SJCRH30 (cell line): ENCODE measurements around the gene TSPAN5. TPM values are rescaled to one million over a fixed set of nuclear protein-coding genes. Genes with fewer than 3 reads are reported as not detected.
A peak's percentile ranks its signal among the peaks of the same experiment; 100 is the strongest.

Experiments used
- DNase-seq, 2 experiments: peaks; one replicate each; pipeline ENCODE4 v3.0.0-alpha.2; 2015 to 2020
- H3K27ac ChIP-seq: fragments of 250-450 bp; sonication (Bioruptor Pico); 2 replicates; pipeline ENCODE4 v1.5.1; 2020; ENCODE audit warnings: mild to moderate bottlenecking, moderate library complexity
- H3K27me3 ChIP-seq: fragments of 250-450 bp; sonication (Bioruptor Pico); 2 replicates; pipeline ENCODE4 v1.5.1; 2020; ENCODE audit warnings: mild to moderate bottlenecking, moderate library complexity
- H3K36me3 ChIP-seq: fragments of 250-450 bp; sonication (Bioruptor Pico); 2 replicates; pipeline ENCODE4 v1.5.1; 2020; ENCODE audit warnings: mild to moderate bottlenecking, moderate library complexity
- H3K4me1 ChIP-seq: fragments of 250-450 bp; sonication (Bioruptor Pico); 2 replicates; pipeline ENCODE4 v1.5.1; 2020; ENCODE audit warnings: mild to moderate bottlenecking, moderate library complexity
- H3K4me3 ChIP-seq: fragments of 250-450 bp; sonication (Bioruptor Pico); 2 replicates; pipeline ENCODE4 v1.5.1; 2020; ENCODE audit warnings: mild to moderate bottlenecking, moderate library complexity
- H3K9me3 ChIP-seq: fragments of 250-450 bp; sonication (Bioruptor Pico); replicated peaks from 2 replicates; pipeline ENCODE4 v1.5.1; 2020; ENCODE audit warnings: mild to moderate bottlenecking, moderate library complexity
- total RNA-seq: library from RNA; depleted of rRNA; stranded (reverse); fragments of >200 nt; shearing (Covaris generic); gene quantifications from 2 replicates; pipeline ENCODE4 v1.2.3, GENCODE V29; 2014

The TSPAN5 gene
- total RNA-seq, 1 experiment from 2014 or later = 27.2 TPM

DNA sequence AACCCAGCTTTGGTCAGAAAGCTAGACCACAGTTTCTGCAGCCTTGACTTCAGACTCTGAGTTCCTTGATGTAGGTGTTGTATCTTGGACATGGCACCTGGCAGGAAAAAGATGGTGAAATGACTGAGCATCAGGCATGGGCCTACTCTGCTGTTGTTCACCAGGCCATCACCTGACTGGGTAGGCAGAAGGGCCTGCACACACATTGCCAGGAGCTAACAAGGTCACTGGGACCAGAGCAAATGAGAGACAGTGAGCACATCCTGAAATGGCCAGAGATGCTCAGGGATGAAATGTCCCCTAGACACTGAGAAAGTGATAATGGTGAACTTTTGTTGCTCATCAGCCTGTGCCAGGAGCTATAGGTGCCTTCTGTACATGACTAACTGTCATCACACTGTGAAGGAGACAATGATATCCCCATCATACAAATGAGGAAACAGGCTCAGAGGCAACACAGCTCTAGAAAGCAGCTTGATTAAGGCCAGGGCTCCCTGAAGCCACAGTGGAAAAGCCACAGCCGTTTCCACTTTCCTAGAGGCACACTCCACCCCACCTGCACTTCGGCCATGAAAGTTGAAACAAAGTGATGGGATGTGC lies 128.3 kb downstream of the TSPAN5 start:
- no peak for DNase-seq
- Histone ChIP-seq H3K9me3 (no peaks in the 10 kb centered on the region), H3K27me3 (no peaks in the 10 kb centered on the region), H3K36me3 (no peaks in the 10 kb centered on the region), H3K27ac (no peak overlapping the region), H3K4me3 (no peak overlapping the region), H3K4me1 (0 out of 2 replicates have a peak, but pooled peaks cover 7% of the 10 kb centered on the region)

DNA sequence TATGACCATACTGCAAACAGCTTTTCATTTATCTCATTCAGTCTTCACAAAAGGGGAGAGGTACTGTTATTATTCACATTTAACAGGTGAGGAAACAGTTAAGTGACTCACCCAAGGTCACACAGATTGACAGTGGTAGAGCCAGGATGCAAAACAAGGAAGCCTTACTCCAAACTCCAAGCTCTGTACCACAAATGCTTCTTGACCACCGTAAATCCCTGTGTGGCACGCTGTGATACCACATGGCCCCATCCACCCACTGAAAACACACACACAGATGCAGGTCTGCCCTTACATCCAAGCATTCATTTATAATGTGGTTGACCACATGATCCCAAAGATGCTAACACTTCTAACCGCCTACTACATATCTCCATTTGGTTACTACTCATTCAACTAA lies 129.5 kb downstream of the TSPAN5 start:
- H3K4me3 ChIP-seq = no peak overlapping the region
- H3K9me3 ChIP-seq = no peaks in the 10 kb centered on the region
- DNase-seq = peak; percentile 71 to 78
- H3K4me1 ChIP-seq = 0 out of 2 replicates have a peak, but pooled peaks cover 7% of the 10 kb centered on the region
- no peak overlapping the region for H3K27ac ChIP-seq
- no peaks in the 10 kb centered on the region for H3K27me3 ChIP-seq
- no peaks in the 10 kb centered on the region for H3K36me3 ChIP-seq

DNA sequence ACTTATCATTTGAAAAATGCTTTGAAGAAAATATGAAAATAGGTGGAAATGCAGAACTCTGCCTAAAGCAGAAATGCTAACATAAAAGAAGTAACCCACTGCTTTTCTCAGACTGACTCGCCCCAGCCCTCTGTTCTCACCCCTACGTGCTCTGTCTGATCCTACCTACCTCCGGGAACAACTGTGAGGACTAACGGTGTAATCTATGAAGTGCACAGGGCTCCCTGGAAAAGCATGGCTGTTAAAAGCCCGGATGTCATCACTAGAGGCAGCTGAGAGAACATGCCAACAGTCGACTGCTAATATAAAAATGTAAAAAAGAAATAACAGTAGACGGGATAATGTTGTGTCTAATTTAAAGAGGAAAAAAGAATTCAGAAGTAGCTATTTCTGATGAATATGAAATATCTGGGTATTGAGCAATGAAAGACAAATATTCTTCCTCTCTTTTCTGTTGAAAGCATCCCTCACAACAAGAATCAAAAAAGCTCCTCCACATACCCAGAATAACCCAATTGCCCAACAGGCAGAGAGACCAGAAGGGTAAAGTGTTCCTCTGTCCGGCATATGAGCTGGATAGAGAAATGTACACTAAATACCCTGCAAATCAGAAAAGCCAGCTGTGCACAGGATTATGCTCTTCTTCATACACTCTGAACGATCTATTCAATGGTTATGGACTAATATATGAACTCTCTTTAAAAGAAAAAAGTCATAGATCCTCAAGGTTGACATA lies 130.7 kb downstream of the TSPAN5 start:
- Histone ChIP-seq H3K9me3 (no peaks in the 10 kb centered on the region), H3K4me3 (no peak overlapping the region), H3K27ac (no peak overlapping the region), H3K4me1 (0 out of 2 replicates have a peak, but pooled peaks cover 7% of the 10 kb centered on the region), H3K27me3 (no peaks in the 10 kb centered on the region), H3K36me3 (no peaks in the 10 kb centered on the region)
- DNase-seq = no peak

DNA sequence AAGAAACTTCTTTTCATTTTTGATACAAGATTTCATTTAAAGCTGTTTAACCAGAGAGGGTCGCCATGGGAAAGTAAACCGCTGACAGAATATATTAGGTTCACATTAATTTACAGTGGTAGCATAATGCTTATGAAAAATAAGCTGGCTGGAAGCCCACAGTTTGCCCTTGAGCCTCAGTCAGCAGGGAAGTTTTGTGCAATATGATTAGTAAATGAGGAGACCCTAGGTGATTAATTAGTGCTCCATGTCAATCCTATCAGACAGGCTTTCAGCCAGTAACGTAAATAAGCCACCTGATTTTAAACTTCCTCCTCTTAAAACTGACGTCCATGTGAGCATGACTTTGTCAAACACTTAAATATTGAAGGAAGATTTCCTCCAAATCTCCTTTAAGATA lies 134.2 kb downstream of the TSPAN5 start:
- H3K4me1 ChIP-seq = 0 out of 2 replicates have a peak, but pooled peaks cover 5% of the 10 kb centered on the region
- H3K27me3 ChIP-seq = no peaks in the 10 kb centered on the region
- H3K27ac ChIP-seq = no peak overlapping the region
- H3K4me3 ChIP-seq = no peak overlapping the region
- no peak for DNase-seq
- no peaks in the 10 kb centered on the region for H3K36me3 ChIP-seq
- no peaks in the 10 kb centered on the region for H3K9me3 ChIP-seq

DNA sequence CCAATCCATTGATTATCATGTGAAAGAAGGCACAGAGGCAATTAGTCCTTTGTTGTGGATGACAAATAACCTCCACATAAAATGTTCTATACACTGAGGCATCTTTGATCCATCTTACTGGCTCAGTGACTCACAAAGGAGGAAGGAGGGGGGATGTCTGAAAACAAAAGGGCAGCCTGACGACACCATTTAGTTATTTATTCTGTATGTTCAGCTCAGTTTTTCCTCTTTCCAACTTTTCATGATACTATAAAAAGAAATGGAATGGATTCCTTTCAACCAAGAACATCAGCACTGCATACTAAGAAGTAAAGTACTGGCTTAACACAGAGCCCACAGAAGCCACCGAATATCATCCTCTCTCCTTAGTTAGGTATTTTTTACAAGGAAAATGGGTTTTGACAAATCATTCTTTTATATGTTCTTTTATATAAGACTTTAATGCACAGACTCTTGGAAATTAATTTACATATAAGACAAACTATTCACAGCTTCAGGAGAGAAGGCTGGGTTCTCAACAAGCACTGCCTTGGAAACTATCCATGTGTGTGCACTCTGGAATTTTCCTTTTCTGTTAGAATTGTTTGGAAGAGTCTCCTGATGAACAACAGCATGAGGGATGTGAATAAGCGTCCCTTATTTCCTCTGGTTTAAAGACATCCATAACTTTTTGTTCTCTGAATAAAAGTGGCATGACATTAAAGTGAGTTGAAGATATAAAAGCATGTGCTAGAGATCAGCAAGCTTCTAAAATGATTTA lies 135.6 kb downstream of the TSPAN5 start:
- no peaks in the 10 kb centered on the region for H3K4me1 ChIP-seq
- DNase-seq = no peak

DNA sequence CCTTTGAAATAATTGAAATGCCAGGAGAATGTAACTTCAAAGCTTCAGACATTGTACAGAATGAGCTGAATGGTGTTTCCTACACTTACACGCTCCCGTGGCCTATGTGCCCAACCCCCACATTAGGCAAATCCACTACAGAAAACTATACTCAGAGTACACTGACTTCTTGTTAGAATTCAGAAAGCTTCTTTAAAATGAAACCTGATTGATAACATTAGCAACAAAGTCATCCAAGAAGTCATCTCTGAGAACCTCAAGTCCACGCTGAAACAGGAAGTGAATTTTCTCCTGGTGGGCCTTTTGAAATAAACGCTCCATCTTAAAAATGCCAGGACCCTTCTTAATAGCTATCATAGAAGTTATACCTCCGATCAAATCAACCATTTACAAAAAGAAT lies 136.3 kb downstream of the TSPAN5 start:
- Histone ChIP-seq H3K27me3 (no peaks in the 10 kb centered on the region), H3K36me3 (no peaks in the 10 kb centered on the region), H3K27ac (no peak overlapping the region), H3K4me1 (peaks cover 4% of the 10 kb centered on the region; the same call in 1 of the 2 replicates), H3K9me3 (peaks cover 7% of the 10 kb centered on the region), H3K4me3 (no peak overlapping the region)
- no peak for DNase-seq

More for the DNA sequence above, 135.6 kb downstream of the TSPAN5 start:
- H3K27me3 ChIP-seq = no peaks in the 10 kb centered on the region
- H3K36me3 ChIP-seq = no peaks in the 10 kb centered on the region
- H3K9me3 ChIP-seq = no peaks in the 10 kb centered on the region; the same call in 1 of the 2 replicates
- H3K4me3 ChIP-seq = no peak overlapping the region
- no peak overlapping the region for H3K27ac ChIP-seq

DNA sequence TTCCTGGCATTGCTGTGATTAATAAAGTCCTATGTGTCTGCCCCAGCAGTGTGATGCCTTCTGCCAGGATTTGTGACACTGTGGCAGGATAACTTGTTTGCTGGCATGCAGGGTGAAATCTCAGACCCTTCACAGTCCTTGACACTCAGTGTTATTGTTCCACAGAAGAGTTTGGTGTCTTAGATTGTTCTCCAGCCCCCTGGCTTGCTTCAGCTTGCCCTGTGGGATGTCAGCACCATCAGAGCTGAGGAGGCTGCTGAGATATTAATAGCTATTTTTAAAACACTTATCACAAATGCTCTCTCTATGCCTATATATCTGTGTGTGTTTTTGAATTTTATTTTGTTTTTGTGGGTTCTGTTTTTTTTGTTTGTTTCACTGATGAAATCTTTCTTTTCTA lies 136.9 kb downstream of the TSPAN5 start:
- Histone ChIP-seq H3K36me3 (no peaks in the 10 kb centered on the region), H3K27ac (no peak overlapping the region), H3K4me3 (no peak overlapping the region), H3K9me3 (peaks cover 9% of the 10 kb centered on the region), H3K27me3 (no peaks in the 10 kb centered on the region), H3K4me1 (peaks cover 8% of the 10 kb centered on the region)
- DNase-seq = no peak

DNA sequence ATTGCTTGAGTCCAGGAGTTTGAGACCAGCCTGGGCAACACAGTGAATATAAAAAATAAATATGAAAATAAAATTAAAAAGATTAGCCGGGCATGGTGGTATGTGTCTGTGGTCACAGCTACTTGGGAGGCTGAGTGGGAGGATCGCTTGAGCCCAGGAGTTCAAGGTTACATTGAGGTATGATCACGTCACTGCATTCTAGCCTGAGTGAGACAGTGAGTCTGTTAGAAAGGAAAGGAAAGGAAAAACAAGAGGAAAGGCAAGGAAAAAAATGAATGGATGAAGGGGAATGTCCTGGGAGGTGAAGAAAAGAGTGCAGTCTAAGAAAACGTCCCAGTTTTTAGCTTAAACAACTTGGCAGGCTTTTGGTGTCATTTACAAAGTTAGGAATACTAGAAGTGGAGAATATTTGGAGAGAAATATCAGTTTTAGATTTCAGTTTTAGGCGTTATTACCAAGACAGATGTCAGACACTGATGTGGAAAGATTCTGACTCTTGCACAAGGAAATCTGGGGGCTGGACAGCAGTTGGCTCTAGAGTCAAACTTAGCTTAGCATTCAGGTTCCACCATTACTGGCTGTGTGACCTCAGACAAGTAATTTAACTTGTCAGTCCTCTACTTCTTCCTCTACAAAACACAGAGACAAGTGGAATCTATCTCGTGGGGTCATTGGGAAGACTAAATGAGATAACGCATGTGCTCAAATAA lies 139.0 kb downstream of the TSPAN5 start:
- Histone ChIP-seq H3K27ac (no peak overlapping the region), H3K27me3 (no peaks in the 10 kb centered on the region), H3K9me3 (peaks cover 9% of the 10 kb centered on the region), H3K4me3 (no peak overlapping the region), H3K36me3 (no peaks in the 10 kb centered on the region), H3K4me1 (peaks cover 24% of the 10 kb centered on the region)
- no peak for DNase-seq

DNA sequence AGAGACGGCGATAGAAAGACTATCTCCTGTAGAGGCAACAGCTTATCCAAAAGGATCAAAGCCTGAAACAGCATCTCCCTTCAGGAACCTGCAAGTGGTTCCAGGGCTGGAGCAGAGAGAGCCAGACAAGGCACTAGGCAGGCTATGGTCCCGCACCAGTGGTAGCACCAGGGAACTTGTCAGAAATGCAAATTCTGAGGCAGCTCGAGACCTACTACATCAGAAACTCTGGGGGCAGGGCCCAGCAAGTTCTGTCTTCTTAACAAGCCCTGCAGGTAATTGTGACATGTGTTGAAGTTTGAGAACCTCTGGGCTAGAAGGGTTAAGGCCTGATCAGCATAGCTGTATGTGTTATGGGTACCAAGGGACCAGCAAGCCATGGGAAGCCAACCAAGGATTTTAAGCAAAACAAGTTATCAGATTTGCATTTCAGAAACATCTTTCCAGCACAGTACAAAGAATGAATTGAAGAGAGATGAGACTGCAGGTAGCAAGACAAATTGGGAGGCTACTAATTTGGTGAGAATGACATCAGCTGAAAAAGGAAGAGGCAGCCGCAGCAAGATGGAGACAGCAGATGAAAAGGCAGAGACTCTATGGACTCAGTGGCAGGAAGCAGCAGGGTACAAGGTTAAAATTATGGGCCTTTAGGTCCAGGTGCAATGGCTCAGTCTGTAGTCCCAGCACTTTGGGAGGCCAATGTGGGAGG lies 139.7 kb downstream of the TSPAN5 start:
- peaks cover 9% of the 10 kb centered on the region for H3K9me3 ChIP-seq
- H3K27ac ChIP-seq = no peak overlapping the region
- no peak overlapping the region for H3K4me3 ChIP-seq
- peaks cover 24% of the 10 kb centered on the region for H3K4me1 ChIP-seq
- no peaks in the 10 kb centered on the region for H3K27me3 ChIP-seq
- no peak for DNase-seq
- H3K36me3 ChIP-seq = no peaks in the 10 kb centered on the region

DNA sequence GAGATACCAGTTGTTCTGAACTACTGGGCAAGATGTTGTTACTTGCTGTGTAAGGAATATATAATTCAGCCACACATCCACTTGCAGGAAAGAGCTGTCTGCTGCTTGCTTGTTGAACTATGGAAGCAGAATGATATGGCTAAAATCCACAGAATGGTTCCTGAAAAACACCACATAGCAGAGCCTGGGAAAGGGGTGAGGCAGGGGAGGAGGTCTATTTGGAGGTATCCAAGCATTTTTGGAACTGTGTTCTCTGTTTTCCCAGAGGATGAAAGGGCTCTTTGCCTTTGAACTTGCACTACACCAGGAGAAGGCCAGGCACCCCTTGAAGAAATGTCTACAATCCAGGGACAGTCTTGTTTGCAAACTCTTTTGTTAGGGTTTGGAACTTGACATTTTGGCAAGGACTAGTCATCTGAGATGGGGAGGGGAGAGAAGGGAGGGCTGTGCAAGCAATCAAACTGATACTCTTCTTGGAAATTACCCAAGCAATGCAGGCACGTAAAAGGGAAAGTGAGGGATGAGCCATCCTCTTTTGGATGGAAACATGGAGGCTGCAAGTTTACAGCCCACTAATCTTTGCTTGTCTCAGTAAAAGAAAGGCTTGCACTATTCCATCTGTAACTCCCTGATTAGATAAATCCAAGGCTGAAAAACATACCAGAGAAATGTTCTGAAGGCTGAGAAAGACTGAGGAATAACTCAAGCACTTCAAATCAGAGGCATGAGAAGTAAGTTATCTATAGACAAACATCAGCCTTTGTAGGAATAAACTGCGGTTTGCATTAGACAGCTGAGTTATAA lies 141.0 kb downstream of the TSPAN5 start:
- Histone ChIP-seq H3K36me3 (no peaks in the 10 kb centered on the region), H3K4me3 (no peak overlapping the region), H3K27ac (peak overlapping the region; percentile 83), H3K27me3 (no peaks in the 10 kb centered on the region), H3K4me1 (peaks cover 24% of the 10 kb centered on the region), H3K9me3 (peaks cover 9% of the 10 kb centered on the region)
- no peak for DNase-seq

DNA sequence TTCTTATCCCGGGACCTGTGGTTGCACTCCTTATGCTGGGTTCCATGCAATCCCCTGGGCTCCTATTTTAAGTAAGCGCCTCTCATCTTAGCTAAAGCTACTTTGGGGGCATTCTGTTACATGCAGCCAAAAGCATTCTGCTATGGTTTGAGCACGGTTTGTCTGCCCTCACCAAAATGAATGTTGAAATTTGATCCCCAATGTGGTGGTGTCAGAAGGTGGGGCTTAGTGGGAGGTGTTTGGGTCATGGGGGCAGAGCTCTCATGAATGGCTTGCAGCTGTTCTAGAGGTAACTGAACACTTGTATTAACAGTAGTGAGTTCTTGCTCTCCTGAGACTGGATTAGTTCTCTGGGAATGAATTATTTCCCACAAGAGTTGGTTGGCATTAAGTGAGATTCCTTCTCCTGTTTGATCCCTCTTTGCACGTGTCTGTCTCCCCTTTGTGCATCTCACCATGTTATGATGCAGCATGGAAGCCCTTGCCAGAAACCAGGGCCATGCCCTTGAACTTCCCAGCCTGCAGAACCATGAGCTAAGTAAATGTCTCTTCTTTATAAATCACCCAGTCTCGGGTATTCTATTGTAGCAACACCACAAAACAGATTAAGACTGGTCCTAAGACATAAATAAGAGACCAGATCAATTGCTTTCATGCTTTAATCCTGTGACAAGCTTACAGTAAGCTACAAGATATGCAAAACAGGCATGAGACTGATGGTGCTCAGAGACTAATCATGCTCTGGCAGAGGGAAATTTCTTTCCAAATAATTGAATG lies 141.8 kb downstream of the TSPAN5 start:
- H3K27ac ChIP-seq = peak overlapping the region; percentile 83
- H3K4me1 ChIP-seq = peaks cover 24% of the 10 kb centered on the region
- DNase-seq = peak; percentile 93 to 98
- peaks cover 9% of the 10 kb centered on the region for H3K9me3 ChIP-seq
- H3K27me3 ChIP-seq = no peaks in the 10 kb centered on the region
- H3K4me3 ChIP-seq = no peak overlapping the region
- no peaks in the 10 kb centered on the region for H3K36me3 ChIP-seq

DNA sequence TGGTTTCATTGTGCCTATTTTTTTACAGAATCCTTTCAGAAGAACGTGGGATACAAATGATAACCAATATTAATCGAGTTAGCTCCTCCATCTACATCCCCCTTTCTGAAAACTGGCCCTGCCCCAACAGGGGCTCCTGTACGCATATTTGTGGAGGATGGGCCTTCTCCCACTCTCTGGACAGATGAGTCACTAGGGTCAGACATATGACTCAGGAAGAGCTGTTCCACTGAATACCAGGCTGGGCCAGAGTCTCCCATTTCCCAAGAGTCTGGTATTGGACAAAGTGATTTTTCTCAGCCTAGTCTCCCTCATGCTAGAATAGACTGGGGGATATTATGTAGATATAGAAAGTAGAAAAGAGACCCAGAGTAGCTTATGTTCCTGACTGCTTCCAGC lies 142.4 kb downstream of the TSPAN5 start:
- Histone ChIP-seq H3K9me3 (peaks cover 9% of the 10 kb centered on the region), H3K4me1 (peaks cover 27% of the 10 kb centered on the region), H3K4me3 (no peak overlapping the region), H3K27me3 (no peaks in the 10 kb centered on the region), H3K27ac (peak overlapping the region; percentile 83), H3K36me3 (no peaks in the 10 kb centered on the region)
- DNase-seq = peak; percentile 69 to 81

DNA sequence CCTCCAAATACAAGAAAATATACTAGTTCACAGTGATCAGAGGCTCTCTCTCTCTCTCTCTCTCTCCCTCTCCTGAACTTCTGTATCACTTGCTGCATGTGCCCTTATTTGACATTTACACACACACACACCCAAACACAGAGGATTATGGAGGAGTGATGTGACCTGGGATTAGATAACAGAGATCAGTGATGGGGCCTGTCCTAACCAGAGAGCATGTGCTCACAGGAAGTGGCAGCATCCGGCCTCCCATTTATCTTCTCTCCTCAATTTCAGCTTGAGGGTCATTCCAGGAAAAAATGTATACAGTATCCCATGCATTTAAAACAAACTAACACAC lies 143.0 kb downstream of the TSPAN5 start:
- peak overlapping the region; percentile 83 for H3K27ac ChIP-seq
- no peaks in the 10 kb centered on the region for H3K36me3 ChIP-seq
- H3K4me1 ChIP-seq = peaks cover 33% of the 10 kb centered on the region
- peak; percentile 22 to 59 for DNase-seq
- no peaks in the 10 kb centered on the region for H3K27me3 ChIP-seq
- no peak overlapping the region for H3K4me3 ChIP-seq
- peaks cover 9% of the 10 kb centered on the region for H3K9me3 ChIP-seq
